HG02798 (cell line): ENCODE measurements around the gene CLMP.
"Not testable (repeated sequence)": the region's sequence is repeated elsewhere in the genome, so short reads cannot be mapped to it uniquely, and the experiment has no call there.

Source experiments
- ATAC-seq: cut with Tn5 transposase; IDR thresholded peaks from one replicate; pipeline ENCODE4 v1.9.1; 2021; ENCODE audit warnings: mild to moderate bottlenecking; ENCODE audit not compliant: unreplicated experiment, poor library complexity

The CLMP gene

DNA sequence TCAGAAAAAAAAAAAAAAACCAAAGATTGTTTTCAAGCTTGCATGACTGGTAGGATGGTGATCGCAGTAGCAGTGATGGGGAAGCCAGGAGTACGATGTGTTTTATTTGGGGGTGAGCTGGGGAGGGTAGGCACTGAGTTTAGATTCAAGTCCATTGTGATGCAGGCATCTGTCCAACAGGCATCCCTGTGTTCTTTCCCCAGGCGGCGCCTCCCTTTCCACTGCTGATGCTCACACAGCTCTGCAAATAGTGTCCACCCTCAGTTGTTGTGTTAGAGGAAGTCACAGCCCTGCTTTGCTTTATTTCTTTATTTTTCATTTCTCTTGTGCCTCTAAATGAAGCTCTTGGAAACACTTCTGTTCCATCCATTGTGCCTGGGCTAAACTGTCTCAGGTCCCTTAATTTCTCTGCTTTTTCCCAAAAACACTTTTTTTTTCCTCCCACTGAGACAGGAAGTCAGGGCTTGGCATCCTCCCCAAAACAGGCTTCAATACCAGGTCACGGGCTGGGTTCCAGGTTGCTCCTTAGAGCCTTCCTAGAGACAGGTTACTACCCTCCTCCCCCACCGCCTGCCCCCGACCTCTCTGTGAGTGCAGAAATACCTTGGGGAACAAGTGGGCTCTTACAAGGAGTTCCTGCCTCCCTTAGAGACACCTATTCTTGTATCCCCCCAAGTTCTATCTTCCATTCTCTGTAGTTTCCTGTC lies 94.5 kb downstream of the CLMP start:
- ATAC-seq: no peak

DNA sequence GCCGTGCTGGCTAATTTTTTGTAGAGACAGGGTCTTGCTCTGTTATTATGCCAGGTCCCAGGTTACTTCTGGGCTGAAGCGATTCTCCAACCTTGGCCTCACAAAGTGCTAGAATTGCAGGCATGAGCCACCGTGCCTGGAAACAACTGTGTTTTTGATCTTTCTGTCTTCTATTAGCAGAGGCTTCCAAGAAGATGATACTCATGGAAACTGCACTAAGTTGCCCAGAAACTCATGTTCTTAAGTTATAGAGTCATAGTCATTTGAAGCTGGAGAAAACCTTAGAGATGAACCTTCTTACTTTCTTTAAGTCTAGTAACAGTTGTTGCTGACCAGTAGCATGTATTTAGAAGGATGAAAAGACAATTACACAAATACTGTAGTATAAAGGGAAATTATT lies 96.1 kb downstream of the CLMP start:
- ATAC-seq: no peak

DNA sequence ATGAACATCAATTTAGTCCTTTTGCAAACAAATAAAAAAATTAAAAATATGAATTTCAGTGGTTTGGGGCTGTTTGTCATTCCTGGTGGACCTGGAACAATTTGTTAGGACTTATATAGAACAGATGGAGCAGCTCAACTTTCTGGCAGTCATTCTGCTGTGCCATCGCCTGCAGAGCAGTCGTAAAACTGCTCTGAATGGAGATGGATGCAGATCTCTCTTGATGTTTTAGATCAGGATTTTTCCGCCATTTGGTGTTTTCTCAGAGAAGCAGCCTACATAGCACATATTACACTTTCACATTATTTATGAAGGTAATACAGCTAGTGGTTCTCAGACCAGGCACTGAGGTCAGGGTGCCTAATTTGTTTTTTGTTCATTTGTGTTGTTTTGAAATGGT lies 101.3 kb downstream of the CLMP start:
- no peak for ATAC-seq

DNA sequence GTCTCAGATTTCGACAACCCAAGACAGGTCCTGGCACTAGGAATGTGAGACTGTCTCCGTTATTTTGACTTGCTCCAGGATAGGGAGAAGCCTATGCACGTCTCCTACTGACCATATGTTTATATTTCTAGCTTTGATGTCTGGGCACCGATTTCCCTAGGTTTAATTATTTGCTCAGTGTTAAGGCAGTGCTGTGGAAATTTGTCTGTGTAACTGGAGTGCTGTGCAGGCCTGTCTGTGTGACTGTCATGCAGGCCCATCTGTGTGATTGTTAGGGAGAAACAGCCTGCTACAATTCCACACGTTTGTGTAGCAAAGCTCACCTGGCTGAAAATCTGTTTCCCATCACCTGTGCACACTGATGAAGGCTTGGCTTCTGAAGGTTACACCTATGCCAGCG lies 103.5 kb downstream of the CLMP start:
- no peak for ATAC-seq

DNA sequence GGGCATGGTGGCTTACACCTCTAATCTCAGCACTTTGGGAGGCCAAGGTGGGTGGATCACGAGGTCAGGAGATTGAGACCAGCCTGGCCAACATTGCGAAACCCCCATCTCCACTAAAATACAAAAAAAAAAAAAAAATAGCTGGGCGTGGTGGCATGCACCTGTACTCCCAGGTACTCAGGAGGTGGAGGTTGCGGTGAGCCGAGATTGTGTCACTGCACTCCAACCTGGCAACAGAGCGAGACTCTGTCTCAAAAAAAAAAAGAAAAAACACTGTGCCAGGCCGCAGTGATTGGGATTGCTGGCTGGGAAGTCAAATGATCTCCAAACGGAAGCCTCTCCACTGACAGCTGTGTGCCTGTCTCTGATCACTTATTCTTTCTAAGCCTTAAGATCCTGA lies 104.9 kb downstream of the CLMP start:
- ATAC-seq: not testable (repeated sequence)

DNA sequence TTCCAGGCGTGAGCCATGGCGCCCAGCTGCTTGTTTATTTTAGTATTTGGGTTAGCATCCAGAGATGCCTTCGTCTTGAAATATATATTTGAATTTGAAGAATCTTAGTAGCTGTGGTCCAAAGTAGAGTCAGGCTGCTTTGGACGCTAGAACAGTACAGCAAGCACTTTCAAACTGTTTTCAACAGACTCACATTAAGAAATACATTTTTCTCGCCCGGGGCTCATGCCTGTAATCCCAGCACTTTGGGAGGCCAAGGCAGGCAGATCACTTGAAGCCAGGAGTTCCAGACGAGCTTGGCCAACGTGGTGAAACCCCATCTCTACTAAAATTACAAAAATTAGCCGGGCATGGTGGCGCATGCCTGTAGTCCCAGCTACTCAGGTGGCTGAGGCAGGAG lies 106.2 kb downstream of the CLMP start:
- ATAC-seq: not testable (repeated sequence)

DNA sequence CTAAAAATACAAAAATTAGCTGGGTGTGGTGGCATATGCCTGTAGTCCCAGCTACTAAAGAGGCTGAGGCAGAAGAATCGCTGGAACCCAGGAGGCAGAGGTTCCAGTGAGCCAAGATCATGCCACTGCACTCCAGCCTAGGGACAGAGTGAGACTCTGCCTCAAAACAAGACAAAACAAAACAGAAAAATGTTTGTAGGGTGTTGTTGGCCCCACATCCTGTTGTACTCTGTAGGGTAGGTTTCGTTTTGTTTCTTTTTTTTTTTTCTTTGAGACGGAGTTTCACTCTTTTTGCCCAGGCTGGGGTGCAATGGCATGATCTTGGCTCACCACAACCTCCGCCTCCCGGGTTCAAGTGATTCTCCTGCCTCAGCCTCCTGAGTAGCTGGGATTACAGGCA lies 107.4 kb downstream of the CLMP start:
- ATAC-seq: peak; percentile 89

DNA sequence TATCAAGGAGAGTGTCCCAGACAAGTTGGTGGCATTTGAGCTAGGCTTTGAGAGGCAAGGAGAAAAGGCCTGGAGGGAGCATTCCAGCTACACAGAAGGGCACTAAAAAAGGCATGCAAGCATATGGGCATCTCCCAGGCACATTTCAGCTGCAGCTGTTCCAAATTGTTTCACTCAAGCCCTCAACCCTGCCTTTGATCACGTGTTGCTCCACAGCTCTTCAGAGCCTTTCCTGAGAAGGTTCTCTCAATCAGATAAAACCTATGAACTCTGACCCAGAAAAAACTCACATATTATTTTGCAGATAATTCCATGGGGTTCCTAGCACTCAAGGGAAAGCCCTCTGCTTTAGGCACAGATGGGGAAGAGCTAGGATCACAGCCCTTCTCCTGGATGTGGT lies 108.7 kb downstream of the CLMP start:
- no peak for ATAC-seq

DNA sequence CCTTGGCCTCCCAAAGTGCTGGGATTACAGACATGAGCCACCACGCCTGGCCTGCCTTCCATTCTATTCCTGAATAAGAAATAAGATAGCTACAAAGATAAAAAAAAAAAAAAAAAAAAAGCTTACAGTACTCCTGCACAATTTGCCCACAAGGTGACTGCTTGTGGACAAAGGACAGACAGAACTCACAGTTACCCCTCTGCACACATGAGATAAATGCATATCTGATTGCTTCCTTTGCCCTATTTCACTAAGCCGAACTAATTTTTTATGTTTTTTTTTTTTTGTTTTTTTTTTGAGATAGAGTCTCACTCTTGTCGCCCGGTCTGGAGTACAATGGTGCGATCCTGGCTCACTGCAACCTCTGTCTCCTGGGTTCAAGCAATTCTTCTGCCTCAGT lies 109.6 kb downstream of the CLMP start:
- ATAC-seq: no peak

DNA sequence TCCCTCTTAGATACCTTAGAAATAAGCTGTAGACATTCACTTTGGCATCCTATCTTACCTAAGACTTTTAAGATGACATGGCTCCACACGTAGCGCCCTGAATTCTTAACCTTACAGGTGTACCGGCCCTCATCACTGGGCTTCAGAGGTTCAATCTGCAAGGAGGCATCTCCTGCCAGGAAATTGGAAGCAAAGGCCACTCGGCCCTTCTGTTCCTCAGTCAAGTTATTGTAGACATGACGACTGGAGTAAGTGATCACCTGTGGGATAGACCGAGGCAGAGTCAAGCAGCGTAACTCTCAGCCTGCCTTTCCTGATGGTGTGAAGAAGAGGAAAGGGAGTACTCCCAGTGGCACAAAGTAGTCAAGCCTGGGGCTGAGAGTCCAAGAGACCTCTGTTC lies 110.6 kb downstream of the CLMP start:
- no peak for ATAC-seq

DNA sequence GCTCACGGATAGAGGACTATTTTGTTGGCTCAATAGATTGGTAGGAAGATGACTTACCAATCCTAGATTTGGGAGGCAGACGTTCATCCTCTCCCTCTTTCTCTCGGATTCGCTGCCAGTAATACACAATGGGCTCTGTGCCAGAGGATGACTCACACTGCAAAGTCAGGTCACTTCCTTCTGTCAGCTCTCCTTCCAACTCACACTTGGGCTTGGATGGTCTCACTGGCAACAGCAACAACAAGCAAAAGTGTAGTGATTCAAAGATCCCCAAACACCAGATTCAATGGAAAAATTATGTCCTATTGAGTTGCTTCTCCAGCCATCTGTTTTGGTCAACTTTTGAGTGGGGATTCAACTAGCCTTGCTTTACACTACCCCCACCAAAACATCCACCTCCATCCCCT lies 111.4 kb downstream of the CLMP start:
- ATAC-seq: no peak

DNA sequence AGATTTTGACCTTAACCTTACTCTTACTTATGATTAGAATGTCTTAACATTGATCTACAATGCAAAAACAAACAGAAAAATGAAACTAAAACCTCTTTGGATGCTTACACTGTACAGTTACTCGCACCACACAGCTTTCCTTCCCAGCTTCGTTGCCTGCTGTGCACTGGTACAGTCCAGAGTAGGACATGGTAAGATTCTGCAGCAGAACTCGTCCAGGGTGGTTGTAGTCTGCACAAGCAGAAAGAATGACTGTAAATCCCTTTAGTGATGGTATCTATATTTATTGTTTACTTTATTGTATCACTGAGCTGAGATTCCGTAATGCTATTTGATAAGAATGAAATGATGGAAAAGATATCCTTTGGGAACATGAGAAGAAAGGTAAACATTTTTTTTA lies 112.1 kb downstream of the CLMP start:
- no peak for ATAC-seq

DNA sequence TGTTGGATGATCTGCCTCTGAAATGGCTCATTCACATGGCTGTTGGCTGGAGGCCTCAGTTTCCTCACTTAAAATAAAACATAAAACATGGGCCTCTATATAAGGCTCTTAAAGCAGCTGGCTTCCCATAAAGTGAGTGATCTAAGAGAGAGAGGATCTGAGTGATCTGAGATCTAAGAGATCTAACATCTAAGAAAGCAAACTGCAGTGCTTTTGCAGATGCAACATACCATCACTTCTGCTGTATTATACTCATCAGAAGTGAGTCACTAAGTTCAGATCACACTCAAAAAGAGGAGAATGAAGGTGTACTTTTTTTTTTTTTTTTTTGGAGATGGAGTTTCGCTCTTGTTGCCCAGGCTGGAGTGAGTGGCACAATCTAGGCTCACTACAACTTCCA lies 115.0 kb downstream of the CLMP start:
- ATAC-seq: no peak

DNA sequence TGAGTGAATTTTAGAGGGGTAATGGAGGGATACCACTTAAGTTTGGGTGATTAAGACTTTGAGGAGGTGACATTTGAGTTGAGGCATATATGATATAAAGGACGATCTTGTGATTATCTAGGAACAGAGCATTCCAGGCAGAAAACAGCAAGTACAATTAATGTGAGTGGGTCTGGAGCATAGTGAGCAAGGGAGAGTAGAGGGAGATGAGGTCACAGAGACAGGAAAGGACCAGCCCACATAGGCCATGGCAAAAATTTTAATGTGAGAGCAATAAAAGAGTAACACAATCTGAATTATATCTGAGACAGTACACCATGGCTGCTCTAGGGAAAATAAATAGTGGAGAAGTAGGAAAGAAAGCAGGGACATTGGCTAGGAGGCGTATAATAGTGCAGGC lies 118.6 kb downstream of the CLMP start:
- ATAC-seq: no peak

DNA sequence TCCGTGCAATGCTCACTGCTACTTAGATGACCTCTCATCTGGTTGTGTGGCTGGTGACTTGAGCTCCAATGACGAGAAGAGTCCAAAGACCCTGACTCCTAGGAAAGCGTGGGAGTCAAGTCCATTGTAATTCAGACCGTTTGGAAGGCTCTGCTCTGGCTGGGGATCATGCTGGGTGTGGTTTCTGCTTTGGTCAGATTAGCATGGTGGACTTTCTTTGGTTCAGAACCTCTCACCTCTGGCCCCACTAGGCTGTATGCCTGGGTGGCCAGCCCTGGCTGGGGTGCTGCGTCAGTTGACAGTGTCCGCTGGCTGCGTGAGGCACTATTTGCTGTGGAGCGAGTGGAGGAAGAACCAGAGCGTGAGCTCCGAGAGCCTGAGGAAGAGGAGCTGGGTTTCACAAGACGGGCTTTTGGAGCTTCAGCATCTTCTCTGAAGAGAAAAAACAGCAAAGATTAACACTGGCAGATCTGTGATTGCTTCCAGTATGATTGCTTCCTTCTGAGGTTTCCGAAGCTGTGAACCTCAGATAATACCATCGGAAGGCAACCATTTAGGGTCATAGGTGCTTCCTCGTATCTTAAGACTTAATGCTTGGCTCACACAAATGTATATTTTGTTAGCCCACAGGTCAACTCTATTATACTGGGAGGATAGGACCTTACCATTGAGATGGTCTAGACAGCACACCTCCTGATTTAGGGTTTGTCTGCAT lies 121.5 kb downstream of the CLMP start:
- ATAC-seq: no peak

DNA sequence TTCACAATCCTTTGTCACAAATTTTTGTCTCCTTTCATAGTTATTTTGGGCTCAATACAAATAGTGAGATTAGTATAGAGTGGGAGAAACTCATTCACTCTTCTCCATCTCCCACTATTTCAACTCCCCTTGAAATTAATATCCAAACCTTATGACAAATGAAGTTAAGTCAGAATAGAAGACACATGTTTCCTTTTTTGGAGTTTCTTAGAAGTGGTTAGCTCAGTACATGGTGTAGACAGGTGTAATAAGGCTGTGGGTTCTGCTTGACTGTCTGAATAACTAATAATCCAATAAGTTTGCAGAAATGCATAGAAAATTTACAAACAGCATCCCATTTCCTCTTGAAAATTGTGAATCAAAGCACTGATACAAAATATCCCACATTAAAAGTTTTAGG lies 122.3 kb downstream of the CLMP start:
- ATAC-seq: no peak

DNA sequence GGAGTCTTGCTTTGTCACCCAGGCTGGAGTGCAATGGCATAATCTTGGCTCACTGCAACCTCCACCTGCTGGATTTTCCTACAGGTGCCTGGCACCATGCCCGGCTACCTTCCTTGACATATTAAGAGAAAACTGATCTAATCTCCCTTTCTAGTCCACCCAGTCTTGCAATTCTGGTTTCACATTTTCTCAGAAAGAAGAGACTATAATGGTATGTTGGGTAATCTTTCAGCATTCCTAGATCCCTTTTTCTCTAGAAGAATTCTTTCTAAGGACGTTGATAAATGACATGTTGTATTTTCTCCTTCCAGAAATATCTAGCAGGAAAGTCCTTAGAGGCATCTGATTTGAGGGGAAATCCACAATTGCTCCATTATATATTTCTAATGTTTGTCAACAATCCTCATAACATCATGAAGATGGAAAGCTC lies 122.7 kb downstream of the CLMP start:
- ATAC-seq: no peak

DNA sequence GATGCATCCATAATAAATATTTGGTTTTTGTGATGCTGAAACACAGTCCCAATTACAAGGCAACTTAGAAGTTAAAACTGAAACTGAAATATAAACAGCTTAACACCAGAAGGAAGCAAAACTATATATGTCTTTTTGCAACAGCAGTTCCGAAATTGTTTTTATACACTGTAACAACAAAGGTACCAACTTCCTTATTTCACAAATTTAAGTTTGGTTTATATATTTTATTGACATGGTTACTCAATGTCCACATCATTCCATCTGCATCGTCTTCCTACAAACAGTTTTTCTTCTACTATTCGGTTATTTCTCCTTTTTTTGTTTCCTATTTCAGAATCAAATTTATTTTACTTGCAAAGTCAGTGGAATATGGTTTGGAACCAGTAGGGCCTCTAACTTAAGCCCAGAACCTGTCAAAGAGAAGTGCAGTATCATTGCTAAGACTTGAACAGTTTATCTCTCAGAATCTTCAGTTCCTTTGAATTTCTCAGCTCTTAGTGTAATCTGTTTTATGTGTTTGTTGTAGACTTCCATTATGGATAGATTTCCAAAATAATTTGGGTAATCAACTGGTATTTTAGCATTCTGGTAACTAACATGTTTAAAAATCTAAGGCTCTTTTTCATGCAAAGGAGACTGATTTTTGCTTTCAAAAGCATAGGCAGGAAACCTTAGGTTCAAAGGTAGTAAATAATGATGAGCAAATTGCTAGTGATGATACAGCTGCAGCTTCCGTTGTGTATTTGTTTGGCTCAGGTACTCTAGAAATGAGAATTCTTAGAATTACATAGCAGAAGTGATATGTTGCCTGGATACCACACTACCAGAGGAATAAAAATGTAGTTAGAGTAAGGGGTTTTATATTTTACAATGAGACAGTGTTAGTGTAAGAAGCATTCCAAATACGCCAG lies 124.9 kb downstream of the CLMP start:
- ATAC-seq: peak; percentile 65

DNA sequence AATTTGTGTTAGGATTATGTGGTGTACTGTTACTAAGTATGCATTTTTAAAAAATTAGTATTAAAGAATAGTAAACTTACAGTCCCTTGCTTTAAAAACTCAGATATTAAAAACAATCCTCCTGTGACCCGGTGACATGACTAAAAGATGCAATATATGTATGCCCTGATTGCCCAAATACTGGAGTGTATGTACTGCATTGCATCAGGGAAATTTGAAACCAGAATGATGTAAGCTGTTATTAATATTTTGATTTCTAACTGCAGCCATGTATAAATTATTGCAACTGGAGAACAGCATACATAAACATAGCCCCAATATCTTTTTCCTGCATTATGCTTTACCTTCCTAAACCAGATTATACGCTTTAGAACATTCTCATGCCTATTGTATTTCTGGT lies 129.4 kb downstream of the CLMP start:
- no peak for ATAC-seq

DNA sequence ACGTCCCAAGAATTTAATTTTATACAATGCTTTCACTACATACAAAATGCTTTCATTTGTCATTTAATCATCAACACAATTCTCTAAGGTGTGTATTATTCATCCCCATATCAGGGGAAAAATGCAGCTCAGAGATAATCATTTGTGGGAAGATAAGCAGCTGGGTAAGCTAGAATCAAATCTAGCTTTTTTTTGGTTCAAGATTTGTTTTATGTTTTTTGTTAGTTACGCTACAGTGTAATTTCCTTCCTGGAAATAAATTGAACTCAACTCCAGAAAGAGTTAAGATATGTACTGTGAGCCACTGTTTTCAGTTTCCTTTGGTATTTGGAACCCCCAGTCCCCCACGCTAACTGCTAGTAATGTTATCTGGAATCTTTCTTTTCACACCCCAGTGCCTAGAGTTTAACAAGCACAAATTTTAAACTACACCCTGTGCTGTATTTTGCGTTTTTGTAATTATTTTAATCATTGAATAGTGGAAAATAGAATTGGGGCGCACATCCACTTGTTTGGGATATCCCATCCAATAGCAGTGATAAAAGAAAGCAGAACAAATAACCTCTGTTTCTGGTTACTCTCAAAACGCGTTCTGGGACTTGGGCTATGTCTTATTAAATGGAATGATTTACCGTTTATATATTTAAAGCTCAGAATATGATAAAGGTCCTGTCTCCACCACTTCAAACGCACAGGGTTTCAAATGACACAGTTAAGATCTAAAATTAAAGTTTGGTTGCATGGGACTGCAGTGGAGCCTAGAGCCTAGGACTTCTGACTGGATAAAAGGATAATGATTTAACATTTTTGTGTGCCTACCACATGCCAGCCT lies 131.0 kb downstream of the CLMP start:
- no peak for ATAC-seq
